Dedifferentiated amniotic fluid mesenchymal stem cell (primary cell): ENCODE measurements around the gene SFT2D3.

Experiments
- DNase-seq: peaks from one replicate; pipeline ENCODE4 v3.0.0-alpha.2; 2016; ENCODE audit errors: extremely low spot score

SFT2D3 gene

GRCh38 chr2:127664065-127664894 lies 37.0 kb upstream of the SFT2D3 start:
- DNase-seq = no peak

DNA sequence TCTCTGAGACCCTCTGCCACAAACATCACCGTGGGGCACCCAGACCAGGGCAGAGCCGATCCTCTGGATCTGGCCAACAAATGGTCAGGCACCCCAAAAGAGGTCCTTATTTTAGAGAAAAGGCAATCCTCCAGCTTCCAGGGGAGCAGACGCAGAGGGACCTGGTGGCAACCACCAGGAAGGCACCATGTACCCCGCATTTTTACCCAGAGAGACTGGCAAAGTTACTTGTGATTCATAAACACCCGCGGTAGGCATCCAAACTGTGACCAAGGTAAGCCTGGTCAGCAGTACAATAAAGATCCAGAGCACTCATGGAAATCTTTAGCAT lies 36.4 kb upstream of the SFT2D3 start:
- no peak for DNase-seq

- no peak for DNase-seq
These were observed 35.9 kb upstream of the SFT2D3 start for GRCh38 chr2:127665267-127665893.

DNA sequence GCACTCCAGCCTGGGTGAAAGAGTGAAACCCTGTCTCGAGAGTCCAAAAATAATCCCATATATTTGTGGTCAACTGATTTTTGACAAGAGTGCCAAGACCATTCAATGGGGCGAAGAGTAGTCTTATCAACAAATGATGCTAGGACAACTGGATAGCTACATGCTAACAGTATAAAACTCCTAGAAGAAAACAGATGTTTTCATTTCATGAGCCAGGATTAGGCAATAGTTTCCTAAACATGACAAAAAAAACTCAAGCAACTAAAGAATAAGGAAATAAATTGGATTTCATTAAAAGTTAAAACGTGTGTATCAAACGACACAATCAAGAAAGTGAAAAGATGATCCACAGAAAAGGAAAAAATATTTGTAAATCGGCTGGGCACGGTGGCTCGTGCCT lies 32.2 kb upstream of the SFT2D3 start:
- no peak for DNase-seq

GRCh38 chr2:127670055-127670956 lies 31.0 kb upstream of the SFT2D3 start:
- no peak for DNase-seq

- DNase-seq = no peak
These were observed 30.4 kb upstream of the SFT2D3 start for GRCh38 chr2:127670957-127671290.

DNA sequence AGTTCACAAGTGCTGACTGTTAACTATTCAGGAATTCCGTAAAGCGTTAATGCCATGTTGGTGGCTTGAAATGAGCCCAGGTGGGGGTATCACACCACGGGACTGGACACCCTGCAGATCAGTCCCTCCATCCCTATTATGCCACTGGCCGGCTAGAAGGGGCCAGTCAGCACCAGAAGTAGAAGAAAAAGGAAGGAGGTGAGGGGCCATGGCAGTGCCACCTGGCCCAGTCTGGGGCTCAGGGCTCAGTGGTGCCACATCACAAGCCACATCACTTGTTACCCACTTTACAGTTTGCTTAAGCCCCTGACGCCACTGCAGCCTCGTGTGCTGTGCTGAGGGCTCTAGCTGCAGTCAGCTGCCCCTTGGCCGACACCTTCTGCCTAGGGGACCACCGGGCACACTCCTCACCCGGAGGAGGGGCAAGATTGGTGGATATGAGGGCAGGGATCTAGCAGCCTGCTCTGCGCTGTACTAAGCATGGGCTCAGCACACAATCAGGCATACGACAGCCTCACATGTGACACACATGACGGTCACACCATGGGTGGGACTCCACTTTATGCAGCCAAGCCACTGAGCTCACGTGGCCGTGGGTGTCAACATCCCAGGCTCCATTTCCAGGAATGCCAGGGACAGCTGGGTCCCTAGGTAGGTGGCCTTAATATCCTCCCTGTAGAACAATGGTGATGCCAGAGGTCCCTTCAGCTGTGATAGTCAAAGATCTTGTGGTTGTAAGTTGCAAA lies 29.6 kb upstream of the SFT2D3 start:
- no peak for DNase-seq

DNA sequence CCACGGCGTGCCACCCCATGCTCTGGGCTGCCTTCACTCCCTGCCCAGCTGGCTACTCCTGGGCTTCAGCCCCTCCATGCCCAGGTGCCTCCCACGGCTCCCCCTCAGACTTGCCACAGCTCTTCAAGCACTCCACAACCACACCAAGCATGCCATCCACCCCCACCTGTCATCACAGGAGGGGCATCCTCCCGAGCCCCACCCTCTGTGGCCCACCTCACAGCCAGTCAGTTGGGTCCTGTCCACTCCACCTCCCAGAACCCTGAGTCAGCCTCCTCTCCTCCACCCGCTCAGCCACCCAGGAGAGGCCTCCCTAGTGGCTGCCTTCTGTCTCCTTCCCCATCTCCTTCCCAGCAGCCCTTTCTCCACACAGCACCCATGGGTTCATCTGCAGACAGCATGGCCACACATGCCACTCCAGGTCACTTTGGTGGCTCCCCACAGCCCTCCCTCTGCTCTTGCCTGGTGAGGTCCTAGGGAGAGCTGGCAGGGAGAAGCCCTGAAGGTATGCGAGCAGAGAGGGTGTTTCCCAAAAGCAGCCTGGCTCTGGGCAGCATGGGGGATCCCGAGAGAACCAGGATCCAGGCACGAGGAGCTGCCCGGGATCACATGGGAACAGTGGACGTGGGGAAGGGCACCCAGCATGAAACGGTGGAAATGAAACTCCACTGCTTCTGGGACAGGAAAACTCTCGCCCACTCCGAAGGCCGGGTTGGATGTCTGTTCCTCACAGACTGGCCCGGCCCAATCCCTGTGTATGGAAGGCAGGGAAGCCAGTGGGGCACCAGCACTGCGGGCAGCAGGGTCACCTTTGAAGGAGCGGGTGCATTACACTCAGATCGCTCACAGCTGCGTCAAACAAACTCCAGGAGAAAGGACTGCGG lies 28.7 kb upstream of the SFT2D3 start:
- no peak for DNase-seq

- DNase-seq = no peak
These were observed 27.8 kb upstream of the SFT2D3 start for GRCh38 chr2:127673291-127674069.

- no peak for DNase-seq
These were observed 26.8 kb upstream of the SFT2D3 start for GRCh38 chr2:127674241-127675209.

DNA sequence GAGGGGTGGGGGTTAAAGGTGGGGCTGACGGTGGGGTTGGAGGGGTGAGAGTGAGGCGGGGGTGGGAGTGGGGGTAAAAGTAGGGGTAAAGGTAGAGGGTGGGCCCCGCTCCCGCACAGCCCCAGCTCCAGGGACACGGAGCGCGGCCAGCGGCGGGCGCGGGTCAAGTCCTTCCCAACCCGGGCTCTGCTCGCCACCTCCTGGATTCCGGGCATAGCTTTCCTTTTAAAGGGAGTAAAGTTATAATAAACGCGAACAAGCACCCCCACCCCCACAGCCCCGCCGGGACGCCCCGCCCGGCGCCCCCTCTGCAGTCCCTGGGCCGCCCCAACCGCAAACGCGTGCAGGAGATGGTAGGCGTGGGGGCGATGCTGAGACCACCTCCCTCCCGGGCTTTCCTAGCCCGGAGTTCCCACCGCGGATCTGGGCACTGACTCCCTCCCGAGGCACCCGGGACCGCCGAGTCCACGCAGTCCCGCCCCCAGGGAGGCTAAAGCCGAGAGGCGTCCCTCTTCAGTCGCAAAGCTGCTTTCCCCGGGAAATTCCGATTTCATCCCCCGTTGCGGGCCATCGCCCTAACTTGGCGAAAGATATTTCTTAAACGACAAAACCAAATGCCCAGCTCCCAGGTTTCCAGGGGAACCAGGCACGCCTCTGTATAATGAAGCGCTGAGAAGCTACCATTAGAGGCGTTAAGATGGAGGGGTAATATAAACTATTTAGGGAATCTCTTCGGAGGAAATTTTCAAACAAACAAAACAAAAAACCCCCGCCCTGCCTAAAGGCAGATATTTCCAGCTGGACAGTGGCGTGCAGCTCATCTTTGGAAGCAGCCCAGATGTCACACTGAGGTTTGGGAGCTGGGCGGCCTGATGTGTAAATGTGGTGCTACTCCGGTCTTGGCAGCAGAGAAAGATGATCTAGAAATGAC lies 25.7 kb upstream of the SFT2D3 start, which contains the start of gene LIMS2:
Gene LIMS2, minus strand, starts transcription at position 200 of the 931 bp plus-strand sequence. CDS start 506 bp downstream, outside the sequence.
- DNase-seq = peak; percentile 52

- DNase-seq = no peak
These were observed 24.4 kb upstream of the SFT2D3 start for GRCh38 chr2:127676906-127677305.

DNA sequence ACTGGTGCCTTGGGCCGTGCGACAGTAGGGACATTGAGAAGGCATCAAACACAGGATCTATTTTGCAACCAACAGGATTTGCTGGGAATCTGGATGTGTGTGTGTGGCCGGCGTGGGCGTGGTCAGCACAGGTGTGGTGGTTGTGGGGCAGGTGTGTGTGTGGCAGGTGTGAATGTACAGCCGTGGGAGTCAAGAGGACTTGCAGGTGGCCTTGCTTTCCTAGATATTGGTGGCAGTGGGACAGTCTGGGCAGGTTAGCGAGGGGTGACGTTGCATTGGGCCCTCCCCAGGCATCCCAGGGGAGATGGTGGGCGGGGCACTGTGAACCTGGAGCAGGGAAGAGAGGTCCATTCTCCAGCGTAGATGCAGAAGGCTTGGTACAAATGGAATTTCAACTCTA lies 22.8 kb upstream of the SFT2D3 start:
- DNase-seq = no peak

DNA sequence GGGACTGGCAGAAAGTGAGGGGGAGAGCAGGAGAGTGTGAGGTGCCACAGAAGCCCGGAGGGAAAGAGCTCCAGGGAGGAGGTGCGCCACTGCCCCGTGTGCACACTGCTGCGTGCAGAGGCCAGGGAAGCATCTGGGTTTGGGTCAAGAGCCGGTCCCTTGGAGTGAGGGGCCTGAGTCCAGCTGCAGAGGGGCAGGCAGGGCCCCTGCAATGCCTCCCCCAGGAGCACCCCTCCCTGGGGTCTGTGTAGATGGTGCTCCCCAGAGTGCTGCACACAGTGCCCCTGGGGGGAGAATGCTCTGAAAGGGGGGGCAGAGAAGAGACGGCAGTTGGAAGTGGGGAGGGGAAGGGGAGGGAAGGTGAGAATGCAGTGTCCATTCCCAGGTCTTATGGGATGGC lies 22.3 kb upstream of the SFT2D3 start:
- DNase-seq = no peak

DNA sequence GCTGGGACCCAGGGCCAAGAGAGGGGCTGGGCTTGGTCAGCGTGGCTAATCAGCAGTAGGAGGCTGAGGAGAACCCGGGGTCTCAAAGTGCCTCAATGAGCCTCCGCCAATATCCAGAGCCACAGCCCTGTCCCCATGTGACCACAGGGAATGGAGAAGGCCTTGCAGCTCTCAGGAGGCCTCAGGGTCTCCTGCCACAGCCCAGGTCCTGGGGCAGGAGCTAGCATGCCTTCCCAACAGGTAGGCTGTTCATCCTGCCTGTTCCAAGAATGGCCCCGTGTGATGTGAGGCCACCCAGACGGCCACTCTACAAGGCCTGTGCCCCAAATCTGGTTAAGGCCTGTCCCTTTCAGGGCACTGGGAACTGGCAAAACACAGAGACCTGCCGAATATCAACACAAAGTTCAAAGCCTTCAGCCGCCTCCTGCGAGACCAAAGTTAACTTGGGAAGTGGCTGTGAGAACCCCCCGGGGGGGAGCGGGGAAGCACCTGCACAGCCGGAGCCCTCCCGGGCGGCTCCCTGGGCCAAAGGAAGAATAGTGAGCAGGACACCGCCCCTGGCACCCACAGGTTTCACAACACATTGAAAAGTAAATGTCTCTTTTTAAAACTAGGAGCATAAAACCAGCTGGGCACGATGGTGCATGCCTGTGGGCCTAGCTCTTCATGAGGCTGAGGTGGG lies 21.5 kb upstream of the SFT2D3 start:
- DNase-seq = no peak

DNA sequence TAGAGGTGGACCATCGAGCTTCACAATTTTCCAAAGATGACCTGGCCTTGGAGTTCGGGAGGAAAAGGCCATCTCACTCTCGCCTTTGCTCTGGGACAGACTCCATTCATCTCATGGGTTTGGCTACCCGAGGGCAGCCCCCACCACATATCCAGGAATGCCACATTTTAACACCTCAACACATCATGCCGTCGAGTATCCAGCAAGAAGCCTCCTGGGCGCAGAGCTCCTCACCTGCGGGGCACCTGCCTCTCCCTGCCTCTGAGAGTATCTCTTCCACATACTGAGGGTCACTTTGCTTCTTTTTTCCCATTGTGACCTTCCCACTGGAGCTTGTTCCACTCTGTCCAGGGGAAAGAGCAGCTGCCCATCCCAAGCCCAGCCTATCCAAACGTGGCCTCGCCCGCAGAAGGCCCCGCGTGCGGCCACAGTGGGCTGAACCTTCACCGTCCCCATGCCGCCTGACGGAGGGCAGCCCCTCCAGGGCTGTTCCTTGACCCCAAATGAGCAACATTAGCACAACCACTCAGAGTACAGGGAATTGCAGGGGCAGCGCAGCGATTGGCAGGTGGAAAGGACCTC lies 20.5 kb upstream of the SFT2D3 start:
- no peak for DNase-seq
